ENCODE data around the gene TOMM34. TPM values are rescaled to one million over a fixed set of nuclear protein-coding genes. Genes with fewer than 3 reads are reported as not detected.

Gene TOMM34
- total and polyA plus RNA-seq, 10 donors, result 11.6 to 19.4 (median 15.9) TPM

DNA sequence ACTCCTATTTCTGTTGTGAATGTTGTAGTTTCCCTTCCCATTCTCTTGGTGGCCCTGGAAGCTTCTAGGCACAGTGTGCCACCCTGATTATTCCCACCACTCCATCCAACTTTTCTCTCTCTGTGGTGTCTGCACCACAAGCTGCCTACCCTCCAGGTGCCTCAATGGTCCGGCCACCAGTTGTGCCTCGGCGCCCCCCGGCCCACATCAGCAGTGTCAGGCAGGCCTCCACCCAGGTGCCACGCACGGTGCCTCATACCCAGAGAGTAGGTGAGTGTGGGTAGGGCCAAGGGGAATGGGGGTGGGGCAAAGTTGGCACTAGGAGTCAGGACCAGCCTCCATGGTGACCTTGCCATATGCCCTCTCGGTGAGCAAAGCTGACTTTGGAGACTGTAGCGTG is 27.3 kb downstream of the TOMM34 start:
- no peaks in the 10 kb centered on the region for H3K27me3 ChIP-seq (replicated peaks in 1 of 7)
- no peak for TF ChIP-seq POLR2AphosphoS5 (IDR thresholded peaks at IDR 0.05)
- TF ChIP-seq, protein P1, sequence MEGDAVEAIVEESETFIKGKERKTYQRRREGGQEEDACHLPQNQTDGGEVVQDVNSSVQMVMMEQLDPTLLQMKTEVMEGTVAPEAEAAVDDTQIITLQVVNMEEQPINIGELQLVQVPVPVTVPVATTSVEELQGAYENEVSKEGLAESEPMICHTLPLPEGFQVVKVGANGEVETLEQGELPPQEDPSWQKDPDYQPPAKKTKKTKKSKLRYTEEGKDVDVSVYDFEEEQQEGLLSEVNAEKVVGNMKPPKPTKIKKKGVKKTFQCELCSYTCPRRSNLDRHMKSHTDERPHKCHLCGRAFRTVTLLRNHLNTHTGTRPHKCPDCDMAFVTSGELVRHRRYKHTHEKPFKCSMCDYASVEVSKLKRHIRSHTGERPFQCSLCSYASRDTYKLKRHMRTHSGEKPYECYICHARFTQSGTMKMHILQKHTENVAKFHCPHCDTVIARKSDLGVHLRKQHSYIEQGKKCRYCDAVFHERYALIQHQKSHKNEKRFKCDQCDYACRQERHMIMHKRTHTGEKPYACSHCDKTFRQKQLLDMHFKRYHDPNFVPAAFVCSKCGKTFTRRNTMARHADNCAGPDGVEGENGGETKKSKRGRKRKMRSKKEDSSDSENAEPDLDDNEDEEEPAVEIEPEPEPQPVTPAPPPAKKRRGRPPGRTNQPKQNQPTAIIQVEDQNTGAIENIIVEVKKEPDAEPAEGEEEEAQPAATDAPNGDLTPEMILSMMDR (IDR thresholded peaks at IDR 0.05 in 8 of 11, conservative IDR thresholded peaks at IDR 0.05 in 3 of 11), result no peak
- TF ChIP-seq POLR2A (IDR thresholded peaks at IDR 0.05), result no peak
- no peaks in the 10 kb centered on the region for H3K9me3 ChIP-seq
- H3K27ac ChIP-seq, result no peak overlapping the region
- no peaks in the 10 kb centered on the region for H3K4me1 ChIP-seq
- DNase-seq, result no peak
- intact Hi-C loops (cut with DNase I; ENCODE audit: low total_unique reads), result no loop called here
- peaks cover 0 to 84% (median 20%) of the 10 kb centered on the region in 6 donors for H3K36me3 ChIP-seq
- WGBS, 5 donors, result 95 to 98% (median 97%) methylated on average over 8 of the region's 8 CpGs
- no peak overlapping the region for H3K4me3 ChIP-seq

DNA sequence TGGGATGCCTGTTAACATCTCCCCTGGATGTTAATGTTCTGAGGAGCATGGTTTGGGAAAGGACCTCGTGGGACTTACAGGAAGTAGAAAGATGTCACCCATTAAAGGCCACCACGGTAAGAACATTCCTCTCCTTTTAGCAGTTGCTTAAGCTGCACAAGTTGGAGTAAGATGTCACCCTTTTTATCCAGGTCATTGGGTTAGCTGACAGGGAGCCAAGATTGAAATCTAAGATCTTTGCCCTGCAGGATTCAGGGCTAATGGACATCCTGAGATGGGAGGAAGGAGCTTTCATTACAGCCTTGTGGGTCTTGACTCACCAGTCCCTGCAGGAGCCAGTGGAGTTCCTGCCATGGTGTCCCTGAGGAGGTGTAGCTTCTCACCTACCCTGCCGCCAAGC is 28.3 kb downstream of the TOMM34 start:
- H3K27me3 ChIP-seq (replicated peaks in 1 of 7), result no peaks in the 10 kb centered on the region
- no peaks in the 10 kb centered on the region for H3K4me1 ChIP-seq
- 74 to 89% (median 81%) methylated on average over 2 to 3 of the region's 3 CpGs for WGBS, 5 donors
- H3K27ac ChIP-seq, result no peak overlapping the region
- intact Hi-C loops (cut with DNase I; ENCODE audit: low total_unique reads), result no loop called here
- no peak for DNase-seq
- H3K36me3 ChIP-seq, result peaks cover 0 to 74% (median 17%) of the 10 kb centered on the region in 6 donors
- H3K9me3 ChIP-seq, result no peaks in the 10 kb centered on the region
- no peak overlapping the region for H3K4me3 ChIP-seq
- TF ChIP-seq POLR2A (IDR thresholded peaks at IDR 0.05), result no peak
- no peak for TF ChIP-seq POLR2AphosphoS5 (IDR thresholded peaks at IDR 0.05)
- TF ChIP-seq, protein P1 (IDR thresholded peaks at IDR 0.05 in 8 of 11, conservative IDR thresholded peaks at IDR 0.05 in 3 of 11), result no peak

DNA sequence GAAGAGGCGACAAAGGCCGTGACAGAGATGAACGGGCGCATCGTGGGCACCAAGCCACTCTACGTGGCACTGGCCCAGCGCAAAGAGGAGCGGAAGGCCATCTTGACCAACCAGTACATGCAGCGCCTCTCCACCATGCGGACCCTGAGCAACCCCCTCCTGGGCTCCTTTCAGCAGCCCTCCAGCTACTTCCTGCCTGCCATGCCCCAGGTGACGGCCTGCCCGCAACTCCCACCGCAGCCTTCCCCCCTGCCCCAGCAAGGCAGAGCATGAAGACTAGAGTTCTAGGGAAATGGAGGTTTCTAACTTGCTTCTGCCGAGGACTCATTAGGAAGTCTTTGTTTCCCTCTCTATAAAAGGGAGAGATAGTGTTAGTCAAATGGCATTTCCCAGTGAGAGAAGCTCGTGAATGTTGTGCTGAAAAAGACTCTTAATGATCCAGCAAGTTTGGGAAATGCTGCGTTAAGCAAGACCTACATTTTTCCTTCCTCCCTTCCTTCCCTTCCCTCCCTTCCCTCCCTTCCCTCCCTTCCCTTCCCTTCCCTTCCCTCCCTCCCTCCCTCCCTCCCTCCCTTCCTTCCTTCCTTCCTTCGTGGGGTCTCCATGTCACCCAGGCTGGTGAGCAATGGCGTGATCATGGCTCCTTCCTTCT is 29.6 kb downstream of the TOMM34 start:
- WGBS, 5 donors, result 90 to 91% (median 90%) methylated on average over 17 to 18 of the region's 18 CpGs
- Histone ChIP-seq H3K9me3 (no peaks in the 10 kb centered on the region), H3K4me3 (no peak overlapping the region), H3K36me3 (peaks cover 0 to 72% (median 12%) of the 10 kb centered on the region in 6 donors), H3K27ac (no peak overlapping the region), H3K4me1 (no peaks in the 10 kb centered on the region), H3K27me3 (replicated peaks in 1 of 7) (no peaks in the 10 kb centered on the region)
- TF ChIP-seq POLR2A (IDR thresholded peaks at IDR 0.05) (no peak), POLR2AphosphoS5 (IDR thresholded peaks at IDR 0.05) (no peak)
- TF ChIP-seq, protein P1 (IDR thresholded peaks at IDR 0.05 in 8 of 11, conservative IDR thresholded peaks at IDR 0.05 in 3 of 11), result no peak
- intact Hi-C loops (cut with DNase I; ENCODE audit: low total_unique reads), result no loop called here
- no peak for DNase-seq

DNA sequence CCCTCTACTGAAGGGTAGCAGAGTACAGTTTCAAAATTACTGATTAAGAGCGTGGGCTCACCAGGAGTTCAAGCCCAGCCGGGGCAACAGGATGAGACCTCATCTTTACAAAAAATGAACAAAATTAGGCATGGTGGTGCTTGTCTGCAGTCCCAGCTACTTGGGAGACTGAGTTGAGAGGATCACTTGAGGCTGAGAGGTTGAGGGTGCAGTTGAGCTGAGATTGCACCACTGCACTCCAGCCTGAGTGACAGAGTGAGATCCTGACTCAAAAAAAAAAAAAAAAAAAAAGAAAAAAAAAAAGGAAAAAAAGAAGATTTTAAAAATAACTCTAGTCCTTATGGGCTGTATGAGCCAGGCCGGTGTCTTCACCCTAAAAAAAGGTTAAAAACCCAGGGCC is 31.6 kb downstream of the TOMM34 start:
- no peak overlapping the region for H3K4me3 ChIP-seq
- no peaks in the 10 kb centered on the region for H3K9me3 ChIP-seq
- H3K4me1 ChIP-seq, result no peaks in the 10 kb centered on the region
- peaks cover 0 to 65% (median 15%) of the 10 kb centered on the region in 6 donors for H3K36me3 ChIP-seq
- TF ChIP-seq, protein P1 (IDR thresholded peaks at IDR 0.05 in 8 of 11, conservative IDR thresholded peaks at IDR 0.05 in 3 of 11), result no peak
- TF ChIP-seq POLR2A (IDR thresholded peaks at IDR 0.05) (no peak), POLR2AphosphoS5 (IDR thresholded peaks at IDR 0.05) (no peak)
- intact Hi-C loops (cut with DNase I; ENCODE audit: low total_unique reads), result no loop called here
- H3K27ac ChIP-seq, result no peak overlapping the region
- 73 to 83% (median 82%) methylated on average over 3 of the region's 3 CpGs for WGBS, 5 donors
- no peak for DNase-seq
- no peaks in the 10 kb centered on the region for H3K27me3 ChIP-seq (replicated peaks in 1 of 7)

Data from spleen (tissue), 11 donors.